Transverse colon (tissue), 1 donor: ENCODE results near the gene TLX2.

Experiments used
- EP300 ChIP-seq: sonication (generic); formaldehyde crosslinking; IDR thresholded peaks from one replicate; pipeline ENCODE4 v1.6.1; 2017; ENCODE audit warnings: antibody characterized with exemption, low read depth
- POLR2A ChIP-seq: fragments of 450-650 bp; IDR thresholded peaks from one replicate; pipeline ENCODE4 v1.6.1; 2016; ENCODE audit warnings: antibody characterized with exemption, mild to moderate bottlenecking, moderate library complexity

DNA sequence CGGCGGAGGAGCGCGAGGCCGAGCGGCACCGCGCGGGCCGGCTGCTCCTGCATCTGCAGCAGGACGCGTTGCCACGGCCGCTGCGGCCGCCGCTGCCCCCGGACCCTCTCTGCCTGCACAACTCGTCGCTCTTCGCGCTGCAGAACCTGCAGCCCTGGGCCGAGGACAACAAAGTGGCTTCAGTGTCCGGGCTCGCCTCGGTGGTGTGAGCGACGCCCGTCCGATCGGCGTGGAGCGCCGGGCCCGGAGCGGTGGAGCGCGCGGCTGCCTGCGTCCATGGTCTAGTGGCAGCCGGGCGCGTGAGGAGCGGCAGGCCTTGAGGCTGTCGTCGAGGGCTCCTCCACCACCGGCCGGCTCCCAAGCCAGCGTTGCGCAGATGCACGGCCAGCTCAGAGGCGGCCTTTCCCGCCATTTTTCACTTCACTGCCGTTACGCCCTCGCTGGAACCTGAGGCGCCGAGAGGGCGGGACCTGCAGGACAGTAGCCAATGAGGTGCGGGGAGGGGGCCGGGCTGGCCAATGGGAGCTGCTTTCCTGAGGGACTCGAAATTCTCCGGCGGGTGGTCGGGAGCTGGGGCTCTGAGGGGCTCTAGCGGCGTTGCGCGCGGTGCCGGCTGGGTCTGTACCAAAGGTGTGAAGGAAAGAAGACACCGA, 1.9 kb downstream of the TLX2 start:
- TF ChIP-seq POLR2A (no peak), EP300 (no peak)
